ENCODE data around the gene MDH1B. TPM values are rescaled to one million over a fixed set of nuclear protein-coding genes. Genes with fewer than 3 reads are reported as not detected.

Gene MDH1B
- total RNA-seq, 1 experiment from 2014 or later = 0.85 TPM

- Histone ChIP-seq H3K9me3 (ENCODE audit: control insufficient read depth, insufficient read depth, low read depth, low read length) (no peaks in the 10 kb centered on the region), H3K36me3 (ENCODE audit: control insufficient read depth, insufficient read depth, low read length) (no peaks in the 10 kb centered on the region; the same call in 1 of the 2 replicates), H3K27ac (ENCODE audit: low read length) (no peak overlapping the region), H3K4me1 (ENCODE audit: control insufficient read depth, insufficient read depth, low read length) (no peaks in the 10 kb centered on the region), H3K27me3 (ENCODE audit: control insufficient read depth, insufficient read depth, low read length) (no peaks in the 10 kb centered on the region), H3K4me3 (ENCODE audit: low read depth in 2 of 2, low read length in 2 of 2) (no peak overlapping the region)
- no peak for TF ChIP-seq REST (IDR thresholded peaks at IDR 0.05; ENCODE audit: insufficient read depth in 1 of 2, low read depth in 2 of 2, low read length in 1 of 2)
- no peak for TF ChIP-seq CTCF (IDR thresholded peaks at IDR 0.05)
- TF ChIP-seq POLR2AphosphoS5 (IDR thresholded peaks at IDR 0.05; ENCODE audit: low read depth, low read length) = no peak
- TF ChIP-seq TCF7L2 (IDR thresholded peaks at IDR 0.05; ENCODE audit: low read depth, low read length) = no peak
- TF ChIP-seq SIN3A (IDR thresholded peaks at IDR 0.05; ENCODE audit: borderline replicate concordance, insufficient read depth, low read depth, low read length) = no peak
- CTCF ChIA-PET = no interaction called here
- POLR2A ChIA-PET = no interaction called here
- no peak for DNase-seq (ENCODE audit: low read depth, low spot score)
- in situ Hi-C loops (cut with HindIII; ENCODE audit: low pct_unique_long_range_greater_than_20kb, low sequenced_read_pairs) = no loop called here
- intact Hi-C loops (cut with micrococcal nuclease; ENCODE audit: unreplicated experiment) = no loop called here
- no TSS peak for BruUV-seq (replicated peaks)
- ATAC-seq = no peak
Observed at GRCh38 chr2:206798000-206798399, 32.9 kb upstream of the MDH1B start.

- CTCF ChIA-PET = interaction anchor here (0.5 kb wide), 1 partner anchor 918 kb away, joined by 3 read pairs; no protein-coding TSS in a partner anchor
- in situ Hi-C loops (cut with HindIII; ENCODE audit: low pct_unique_long_range_greater_than_20kb, low sequenced_read_pairs) = no loop called here
- no peak overlapping the region for H3K4me3 ChIP-seq (ENCODE audit: low read depth in 2 of 2, low read length in 2 of 2)
Observed at GRCh38 chr2:206797376-206797775, 32.2 kb upstream of the MDH1B start.

More at GRCh38 chr2:206797376-206797775, 32.2 kb upstream of the MDH1B start:
- no peaks in the 10 kb centered on the region for H3K9me3 ChIP-seq (ENCODE audit: control insufficient read depth, insufficient read depth, low read depth, low read length)
- BruUV-seq (replicated peaks) = no TSS peak
- no peaks in the 10 kb centered on the region; the same call in 1 of the 2 replicates for H3K36me3 ChIP-seq (ENCODE audit: control insufficient read depth, insufficient read depth, low read length)
- no peaks in the 10 kb centered on the region for H3K27me3 ChIP-seq (ENCODE audit: control insufficient read depth, insufficient read depth, low read length)
- intact Hi-C loops (cut with micrococcal nuclease; ENCODE audit: unreplicated experiment) = no loop called here
- TF ChIP-seq TCF7L2 (IDR thresholded peaks at IDR 0.05; ENCODE audit: low read depth, low read length) = no peak
- TF ChIP-seq CTCF (IDR thresholded peaks at IDR 0.05) = no peak
- TF ChIP-seq SIN3A (IDR thresholded peaks at IDR 0.05; ENCODE audit: borderline replicate concordance, insufficient read depth, low read depth, low read length) = no peak
- no peak for TF ChIP-seq REST (IDR thresholded peaks at IDR 0.05; ENCODE audit: insufficient read depth in 1 of 2, low read depth in 2 of 2, low read length in 1 of 2)
- no peak for TF ChIP-seq POLR2AphosphoS5 (IDR thresholded peaks at IDR 0.05; ENCODE audit: low read depth, low read length)
- H3K4me1 ChIP-seq (ENCODE audit: control insufficient read depth, insufficient read depth, low read length) = no peaks in the 10 kb centered on the region
- ATAC-seq (no peak), DNase-seq (ENCODE audit: low read depth, low spot score) (no peak)
- POLR2A ChIA-PET = no interaction called here
- H3K27ac ChIP-seq (ENCODE audit: low read length) = no peak overlapping the region
